ENCODE data around the gene PKIG.

DNA sequence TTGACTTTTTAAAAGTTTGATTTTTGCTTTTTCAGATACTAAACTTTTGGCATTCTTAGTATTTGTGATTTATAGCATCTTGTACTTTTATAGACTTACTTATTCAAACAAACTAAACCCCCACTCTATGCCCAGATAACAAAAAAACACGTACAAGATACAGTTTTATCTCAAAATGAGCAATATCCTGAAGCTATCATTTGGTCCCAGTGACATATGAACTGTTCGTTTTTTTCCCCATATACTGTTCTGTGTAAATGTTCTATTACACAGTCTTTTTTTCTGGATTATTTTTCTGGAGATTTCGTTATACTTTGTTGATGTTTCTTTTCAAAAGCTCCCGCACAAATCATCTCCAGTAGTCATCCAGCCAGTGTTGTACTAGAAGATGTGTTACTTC, 33.3 kb upstream of the PKIG start:
- no peak for TF ChIP-seq EZH2 (IDR thresholded peaks at IDR 0.05; ENCODE audit: borderline replicate concordance, low read depth, low read length, poor library complexity, severe bottlenecking)
- TF ChIP-seq, protein P1, sequence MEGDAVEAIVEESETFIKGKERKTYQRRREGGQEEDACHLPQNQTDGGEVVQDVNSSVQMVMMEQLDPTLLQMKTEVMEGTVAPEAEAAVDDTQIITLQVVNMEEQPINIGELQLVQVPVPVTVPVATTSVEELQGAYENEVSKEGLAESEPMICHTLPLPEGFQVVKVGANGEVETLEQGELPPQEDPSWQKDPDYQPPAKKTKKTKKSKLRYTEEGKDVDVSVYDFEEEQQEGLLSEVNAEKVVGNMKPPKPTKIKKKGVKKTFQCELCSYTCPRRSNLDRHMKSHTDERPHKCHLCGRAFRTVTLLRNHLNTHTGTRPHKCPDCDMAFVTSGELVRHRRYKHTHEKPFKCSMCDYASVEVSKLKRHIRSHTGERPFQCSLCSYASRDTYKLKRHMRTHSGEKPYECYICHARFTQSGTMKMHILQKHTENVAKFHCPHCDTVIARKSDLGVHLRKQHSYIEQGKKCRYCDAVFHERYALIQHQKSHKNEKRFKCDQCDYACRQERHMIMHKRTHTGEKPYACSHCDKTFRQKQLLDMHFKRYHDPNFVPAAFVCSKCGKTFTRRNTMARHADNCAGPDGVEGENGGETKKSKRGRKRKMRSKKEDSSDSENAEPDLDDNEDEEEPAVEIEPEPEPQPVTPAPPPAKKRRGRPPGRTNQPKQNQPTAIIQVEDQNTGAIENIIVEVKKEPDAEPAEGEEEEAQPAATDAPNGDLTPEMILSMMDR (conservative IDR thresholded peaks at IDR 0.05; ENCODE audit: low read depth, low read length) = no peak

Data from A673 (cell line).